SK-N-SH (cell line): ENCODE data around the gene PRMT3. TPM values are rescaled to one million over a fixed set of nuclear protein-coding genes. Genes with fewer than 3 reads are reported as not detected.

Source experiments
- CTCF ChIA-PET: fragments of 300-600, 350-600 bp; formaldehyde crosslinking; extraction: SDS; loops from one replicate; lab custom pipeline; 2021; lab: Yijun Ruan, JAX
- POLR2A ChIA-PET: fragments of 350-600 bp; sonication (Branson Sonifier 250); formaldehyde crosslinking; extraction: SDS; loops from one replicate; lab custom pipeline; 2020; ENCODE audit warnings: antibody characterized with exemption, inconsistent platforms; lab: Yijun Ruan, JAX
- DNase-seq: peaks from one replicate; pipeline ENCODE4 v3.0.0; 2012
- H2AFZ ChIP-seq: fragments of 200-600 bp; sonication (generic); 2 replicates; pipeline ENCODE4 v1.8.1; 2016; ENCODE audit warnings: antibody characterized with exemption, mild to moderate bottlenecking, low read depth
- H3F3A ChIP-seq: fragments of 200-600 bp; sonication (generic); replicated peaks from 2 replicates; pipeline ENCODE3; 2016; ENCODE audit warnings: antibody characterized with exemption, mild to moderate bottlenecking; ENCODE audit not compliant: insufficient read depth
- H3K27ac ChIP-seq, 2 experiments: fragments of 200-500 bp in 1 of 2; fragments of 200-600 bp in 1 of 2; sonication (Bioruptor generic) in 1 of 2; sonication (generic), shearing (Covaris generic) in 1 of 2; 2 replicates each; pipeline versions ENCODE4 v1.5.1 to v1.6.1; 2014 to 2016; ENCODE audit warnings: low read depth in 2 of 2, inconsistent platforms in 1 of 2, low read length in 1 of 2, mild to moderate bottlenecking in 1 of 2, mixed read lengths in 1 of 2
- H3K27me3 ChIP-seq: fragments of 200-600 bp; sonication (generic), shearing (Covaris generic); 2 replicates; pipeline ENCODE4 v1.6.1; 2016; ENCODE audit warnings: mixed run types; ENCODE audit not compliant: insufficient read depth
- H3K36me3 ChIP-seq, 2 experiments: fragments of 200-500 bp in 1 of 2; fragments of 200-600 bp in 1 of 2; sonication (Bioruptor generic) in 1 of 2; sonication (generic) in 1 of 2; replicated peaks in 1 of 2; 2 replicates each; pipeline versions ENCODE3 to v1.5.1; 2014 to 2016; ENCODE audit warnings: low read length in 1 of 2, mild to moderate bottlenecking in 1 of 2; ENCODE audit not compliant: insufficient read depth in 2 of 2, control insufficient read depth in 1 of 2
- H3K4me1 ChIP-seq, 2 experiments: fragments of 200-500 bp in 1 of 2; fragments of 200-600 bp in 1 of 2; sonication (Bioruptor generic) in 1 of 2; sonication (generic), shearing (Covaris generic) in 1 of 2; 2 replicates each; pipeline versions ENCODE4 v1.5.1 to v1.6.1; 2014 to 2016; ENCODE audit warnings: low read depth in 1 of 2, low read length in 1 of 2, mixed run types in 1 of 2; ENCODE audit not compliant: insufficient read depth in 2 of 2, control insufficient read depth in 1 of 2
- H3K4me2 ChIP-seq: fragments of 200-600 bp; sonication (generic), shearing (Covaris generic); 2 replicates; pipeline ENCODE4 v1.6.1; 2017; ENCODE audit warnings: mixed run types
- H3K4me3 ChIP-seq, 2 experiments: fragments of 200-500 bp in 1 of 2; fragments of 200-600 bp in 1 of 2; sonication (Bioruptor generic) in 1 of 2; sonication (generic), shearing (Covaris generic) in 1 of 2; 2 replicates each; pipeline versions ENCODE4 v1.5.1 to v1.8.1; 2014 to 2016; ENCODE audit warnings: low read depth in 2 of 2, inconsistent platforms in 1 of 2, low read length in 1 of 2, mild to moderate bottlenecking in 1 of 2, mixed read lengths in 1 of 2, moderate library complexity in 1 of 2
- H3K79me2 ChIP-seq: fragments of 200-600 bp; sonication (generic); 2 replicates; pipeline ENCODE4 v1.8.1; 2017; ENCODE audit warnings: mild to moderate bottlenecking; ENCODE audit not compliant: insufficient read depth
- H3K9ac ChIP-seq: fragments of 200-600 bp; sonication (generic); 2 replicates; pipeline ENCODE4 v1.6.1; 2017; ENCODE audit warnings: mixed run types
- H3K9me2 ChIP-seq: fragments of 200-600 bp; sonication (generic); 2 replicates; pipeline ENCODE4 v1.6.1; 2017; ENCODE audit warnings: mixed run types
- H3K9me3 ChIP-seq: fragments of 200-600 bp; sonication (generic); 2 replicates; pipeline ENCODE4 v1.6.1; 2017; ENCODE audit warnings: mixed run types, mild to moderate bottlenecking, moderate library complexity
- H4K20me1 ChIP-seq: fragments of 200-600 bp; sonication (generic); 2 replicates; pipeline ENCODE4 v1.6.1; 2017; ENCODE audit warnings: mild to moderate bottlenecking, mixed run types; ENCODE audit not compliant: insufficient read depth
- ELF1 ChIP-seq: IDR thresholded peaks from 2 replicates; pipeline ENCODE4 v1.4.0; 2012
- EP300 ChIP-seq, 2 experiments: IDR thresholded peaks; 2 replicates each; pipeline versions ENCODE4 v1.4.0 to v1.6.1; 2012; ENCODE audit warnings: borderline replicate concordance in 1 of 2, low read depth in 1 of 2, low read length in 1 of 2
- FOSL2 ChIP-seq: IDR thresholded peaks from 2 replicates; pipeline ENCODE4 v1.4.0; 2012; ENCODE audit warnings: low read depth, mild to moderate bottlenecking, moderate library complexity, borderline replicate concordance
- FOXM1 ChIP-seq: IDR thresholded peaks from 2 replicates; pipeline ENCODE4 v1.4.0; 2012; ENCODE audit warnings: low read depth, mild to moderate bottlenecking
- IRF3 ChIP-seq: fragments of 150-350 bp; IDR thresholded peaks from 2 replicates; pipeline ENCODE4 v1.6.1; 2016; ENCODE audit warnings: mild to moderate bottlenecking, low read depth, low read length
- MXI1 ChIP-seq: IDR thresholded peaks from 2 replicates; pipeline ENCODE4 v1.6.1; 2012; ENCODE audit warnings: mild to moderate bottlenecking, low read depth, low read length, improper control_type of control experiment
- PBX3 ChIP-seq: IDR thresholded peaks from 2 replicates; pipeline ENCODE4; 2012
- RAD21 ChIP-seq: IDR thresholded peaks from 2 replicates; pipeline ENCODE4 v1.6.1; 2012; ENCODE audit warnings: mild to moderate bottlenecking, low read length
- RFX5 ChIP-seq: IDR thresholded peaks from 2 replicates; pipeline ENCODE4 v1.6.1; 2012; ENCODE audit warnings: mild to moderate bottlenecking, improper control_type of control experiment, low read length
- RXRA ChIP-seq: IDR thresholded peaks from 2 replicates; pipeline ENCODE4 v1.4.0; 2012; ENCODE audit warnings: low read depth, mild to moderate bottlenecking, borderline replicate concordance
- SIN3A ChIP-seq: IDR thresholded peaks from 2 replicates; pipeline ENCODE4 v1.6.1; 2012; ENCODE audit warnings: low read depth, mild to moderate bottlenecking, low read length, moderate library complexity, borderline replicate concordance
- SMC3 ChIP-seq: IDR thresholded peaks from 2 replicates; pipeline ENCODE4 v1.6.1; 2012; ENCODE audit warnings: low read depth, low read length, improper control_type of control experiment
- TAF1 ChIP-seq: IDR thresholded peaks from 2 replicates; pipeline ENCODE4 v1.6.1; 2012; ENCODE audit warnings: low read depth, mild to moderate bottlenecking, low read length, moderate library complexity, borderline replicate concordance
- ZBTB33 ChIP-seq: IDR thresholded peaks from 2 replicates; pipeline ENCODE4 v1.4.0; 2012; ENCODE audit warnings: low read depth, borderline replicate concordance
- WGBS: methylation state at CpG from one replicate; pipeline ENCODE4 v1.1.6; 2017; ENCODE audit warnings: low lambda C conversion rate; 5-methylcytosine and 5-hydroxymethylcytosine counted together
- polyA plus RNA-seq, 3 experiments: library from polyadenylated mRNA; depleted of rRNA; stranded (reverse); fragments of >200 nt; gene quantifications; 2 replicates each; pipeline ENCODE4 v1.2.3, GENCODE V29; 2012
- TF ChIP-seq, protein P1 (sequence below): IDR thresholded peaks from 2 replicates; pipeline ENCODE4 v1.4.0; 2012; ENCODE audit warnings: low read depth, borderline replicate concordance
- TF ChIP-seq, protein P2 (sequence below): fragments of 150-350 bp; IDR thresholded peaks from 2 replicates; pipeline ENCODE4 v1.6.1; 2017; ENCODE audit warnings: antibody characterized with exemption, low read length, low read depth, borderline replicate concordance
- TF ChIP-seq, protein P3 (sequence below): IDR thresholded peaks from 2 replicates; pipeline ENCODE4 v1.4.0; 2012; ENCODE audit warnings: low read depth

PRMT3 gene
- polyA plus RNA-seq, 1 of the 3 experiments (the other 2 are of a cell fraction), result 10.8 TPM

GRCh38 chr11:20511982-20512381 lies 124.5 kb downstream of the PRMT3 start:
- Histone ChIP-seq H3K9me3 (no peaks in the 10 kb centered on the region), H3K9ac (no peak overlapping the region)

More at GRCh38 chr11:20511982-20512381, 124.5 kb downstream of the PRMT3 start:
- peaks cover 0 to 3% of the 10 kb centered on the region in 2 experiments; a peak in 1 of 4 replicates for H3K4me1 ChIP-seq
- no peaks in the 10 kb centered on the region for H3F3A ChIP-seq
- H3K36me3 ChIP-seq, result peaks cover 0 to 8% of the 10 kb centered on the region in 2 experiments
- H3K27ac ChIP-seq, result no peak overlapping the region
- H4K20me1 ChIP-seq, result no peaks in the 10 kb centered on the region
- POLR2A ChIA-PET, result no interaction called here
- H3K4me3 ChIP-seq, result no peak overlapping the region
- CTCF ChIA-PET, result interaction anchor here (1.4 to 1.6 kb wide), 2 partner anchors 13 to 98 kb away, joined by 4 to 10 read pairs; no protein-coding TSS in a partner anchor
- H3K9me2 ChIP-seq, result no peaks in the 10 kb centered on the region
- TF ChIP-seq SMC3 (no peak), ELF1 (no peak), RAD21 (no peak), MXI1 (no peak), TAF1 (no peak), FOSL2 (no peak), EP300 (IDR thresholded peaks at IDR 0.05; ENCODE audit: borderline replicate concordance in 1 of 2, low read depth in 1 of 2, low read length in 1 of 2) (no peak), SIN3A (no peak), RFX5 (no peak), RXRA (no peak), FOXM1 (no peak), ZBTB33 (no peak), PBX3 (no peak), IRF3 (no peak)
- TF ChIP-seq, protein P1, sequence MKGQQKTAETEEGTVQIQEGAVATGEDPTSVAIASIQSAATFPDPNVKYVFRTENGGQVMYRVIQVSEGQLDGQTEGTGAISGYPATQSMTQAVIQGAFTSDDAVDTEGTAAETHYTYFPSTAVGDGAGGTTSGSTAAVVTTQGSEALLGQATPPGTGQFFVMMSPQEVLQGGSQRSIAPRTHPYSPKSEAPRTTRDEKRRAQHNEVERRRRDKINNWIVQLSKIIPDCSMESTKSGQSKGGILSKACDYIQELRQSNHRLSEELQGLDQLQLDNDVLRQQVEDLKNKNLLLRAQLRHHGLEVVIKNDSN, result no peak
- TF ChIP-seq, protein P2, sequence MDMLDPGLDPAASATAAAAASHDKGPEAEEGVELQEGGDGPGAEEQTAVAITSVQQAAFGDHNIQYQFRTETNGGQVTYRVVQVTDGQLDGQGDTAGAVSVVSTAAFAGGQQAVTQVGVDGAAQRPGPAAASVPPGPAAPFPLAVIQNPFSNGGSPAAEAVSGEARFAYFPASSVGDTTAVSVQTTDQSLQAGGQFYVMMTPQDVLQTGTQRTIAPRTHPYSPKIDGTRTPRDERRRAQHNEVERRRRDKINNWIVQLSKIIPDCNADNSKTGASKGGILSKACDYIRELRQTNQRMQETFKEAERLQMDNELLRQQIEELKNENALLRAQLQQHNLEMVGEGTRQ, result no peak
- TF ChIP-seq, protein P3, sequence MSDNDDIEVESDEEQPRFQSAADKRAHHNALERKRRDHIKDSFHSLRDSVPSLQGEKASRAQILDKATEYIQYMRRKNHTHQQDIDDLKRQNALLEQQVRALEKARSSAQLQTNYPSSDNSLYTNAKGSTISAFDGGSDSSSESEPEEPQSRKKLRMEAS, result no peak
- no peak overlapping the region for H2AFZ ChIP-seq
- H3K4me2 ChIP-seq, result no peak overlapping the region
- DNase-seq, result no peak
- WGBS, result 88% methylated on average over 5 of the region's 5 CpGs
- no peaks in the 10 kb centered on the region for H3K79me2 ChIP-seq
- H3K27me3 ChIP-seq, result no peaks in the 10 kb centered on the region
